COLO668 (cell line): ENCODE measurements around the gene AFF3.
A peak's percentile ranks its signal among the peaks of the same experiment; 100 is the strongest.

Experiments used
- DNase-seq: peaks from one replicate; lab custom pipeline; 2025; ENCODE audit not compliant: unreplicated experiment; lab: John Stamatoyannopoulos, UW

AFF3 gene

GRCh38 chr2:99836690-99837605 is 305.4 kb downstream of the AFF3 start:
- DNase-seq, result no peak

- no peak for DNase-seq
These were observed 308.0 kb downstream of the AFF3 start for GRCh38 chr2:99834426-99834825.

- DNase-seq, result no peak
These were observed 308.7 kb downstream of the AFF3 start for GRCh38 chr2:99833586-99834201.

- no peak for DNase-seq
These were observed 309.5 kb downstream of the AFF3 start for GRCh38 chr2:99832926-99833325.

GRCh38 chr2:99831772-99832171 is 310.6 kb downstream of the AFF3 start:
- no peak for DNase-seq

- DNase-seq, result no peak
These were observed 314.9 kb downstream of the AFF3 start for GRCh38 chr2:99827296-99827999.

GRCh38 chr2:99825630-99826029 is 316.8 kb downstream of the AFF3 start:
- DNase-seq, result no peak

- no peak for DNase-seq
These were observed 317.6 kb downstream of the AFF3 start for GRCh38 chr2:99824758-99825157.

- DNase-seq, result no peak
These were observed 319.7 kb downstream of the AFF3 start for GRCh38 chr2:99822474-99823207.

- no peak for DNase-seq
These were observed 320.4 kb downstream of the AFF3 start for GRCh38 chr2:99821984-99822383.

- DNase-seq, result no peak
These were observed 320.8 kb downstream of the AFF3 start for GRCh38 chr2:99821572-99821971.

- no peak for DNase-seq
These were observed 321.4 kb downstream of the AFF3 start for GRCh38 chr2:99821039-99821438.

GRCh38 chr2:99819766-99820165 is 322.6 kb downstream of the AFF3 start:
- DNase-seq, result no peak

- DNase-seq, result no peak
These were observed 323.5 kb downstream of the AFF3 start for GRCh38 chr2:99818842-99819241.

- no peak for DNase-seq
These were observed 325.5 kb downstream of the AFF3 start for GRCh38 chr2:99816908-99817307.

- no peak for DNase-seq
These were observed 330.0 kb downstream of the AFF3 start for GRCh38 chr2:99812426-99812825.

GRCh38 chr2:99811544-99811943 is 330.8 kb downstream of the AFF3 start:
- no peak for DNase-seq

- peak; percentile 30 for DNase-seq
These were observed 332.2 kb downstream of the AFF3 start for GRCh38 chr2:99810225-99810624.

GRCh38 chr2:99809259-99809900 is 333.0 kb downstream of the AFF3 start:
- DNase-seq, result no peak

GRCh38 chr2:99808361-99809200 is 333.8 kb downstream of the AFF3 start:
- no peak for DNase-seq
